Breast epithelium (tissue), 3 donors: ENCODE measurements around the gene AHCYL2.

Experiments used
- POLR2AphosphoS5 ChIP-seq, 3 donors: sonication (generic); formaldehyde crosslinking; IDR thresholded peaks; one replicate each; pipeline ENCODE4 v1.6.1; 2017; ENCODE audit warnings: antibody characterized with exemption in 3 of 3
- TF ChIP-seq, protein P1 (sequence below), 3 donors: fragments of 450-650 bp; IDR thresholded peaks; one replicate each; pipeline ENCODE4 v1.5.1; 2016 to 2017; ENCODE audit warnings: antibody characterized with exemption in 3 of 3, mild to moderate bottlenecking in 3 of 3, moderate library complexity in 3 of 3

DNA sequence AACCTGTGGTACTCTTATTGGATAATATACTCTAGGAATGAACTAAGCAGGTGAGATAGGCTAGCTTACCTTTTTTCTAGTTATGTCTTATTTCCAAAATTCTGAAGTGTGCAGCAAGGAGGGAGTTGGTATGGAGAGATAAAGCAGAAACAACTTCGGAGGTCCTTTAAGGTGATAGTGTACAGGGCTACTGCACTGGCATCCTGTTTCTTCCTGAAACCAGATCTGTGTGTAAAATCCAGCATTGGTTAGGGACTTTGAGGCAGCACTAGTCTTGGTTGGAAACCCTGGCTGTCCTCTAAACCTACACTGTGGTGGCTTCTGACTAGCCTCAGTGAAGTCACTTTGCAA, 142.5 kb downstream of the AHCYL2 start:
- TF ChIP-seq, protein P1, sequence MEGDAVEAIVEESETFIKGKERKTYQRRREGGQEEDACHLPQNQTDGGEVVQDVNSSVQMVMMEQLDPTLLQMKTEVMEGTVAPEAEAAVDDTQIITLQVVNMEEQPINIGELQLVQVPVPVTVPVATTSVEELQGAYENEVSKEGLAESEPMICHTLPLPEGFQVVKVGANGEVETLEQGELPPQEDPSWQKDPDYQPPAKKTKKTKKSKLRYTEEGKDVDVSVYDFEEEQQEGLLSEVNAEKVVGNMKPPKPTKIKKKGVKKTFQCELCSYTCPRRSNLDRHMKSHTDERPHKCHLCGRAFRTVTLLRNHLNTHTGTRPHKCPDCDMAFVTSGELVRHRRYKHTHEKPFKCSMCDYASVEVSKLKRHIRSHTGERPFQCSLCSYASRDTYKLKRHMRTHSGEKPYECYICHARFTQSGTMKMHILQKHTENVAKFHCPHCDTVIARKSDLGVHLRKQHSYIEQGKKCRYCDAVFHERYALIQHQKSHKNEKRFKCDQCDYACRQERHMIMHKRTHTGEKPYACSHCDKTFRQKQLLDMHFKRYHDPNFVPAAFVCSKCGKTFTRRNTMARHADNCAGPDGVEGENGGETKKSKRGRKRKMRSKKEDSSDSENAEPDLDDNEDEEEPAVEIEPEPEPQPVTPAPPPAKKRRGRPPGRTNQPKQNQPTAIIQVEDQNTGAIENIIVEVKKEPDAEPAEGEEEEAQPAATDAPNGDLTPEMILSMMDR (IDR thresholded peaks at IDR 0.05), result no peak
- no peak for TF ChIP-seq POLR2AphosphoS5 (IDR thresholded peaks at IDR 0.05)
